ENCODE data around the gene SCAF1. TPM values are rescaled to one million over a fixed set of nuclear protein-coding genes. Genes with fewer than 3 reads are reported as not detected.
A peak's percentile ranks its signal among the peaks of the same experiment; 100 is the strongest.

The SCAF1 gene
- total and polyA plus RNA-seq, 2 of the 13 experiments (the other 11 are each of a cell fraction or from before 2014, with no cell fraction given), result 3.3 to 6.1 TPM

DNA sequence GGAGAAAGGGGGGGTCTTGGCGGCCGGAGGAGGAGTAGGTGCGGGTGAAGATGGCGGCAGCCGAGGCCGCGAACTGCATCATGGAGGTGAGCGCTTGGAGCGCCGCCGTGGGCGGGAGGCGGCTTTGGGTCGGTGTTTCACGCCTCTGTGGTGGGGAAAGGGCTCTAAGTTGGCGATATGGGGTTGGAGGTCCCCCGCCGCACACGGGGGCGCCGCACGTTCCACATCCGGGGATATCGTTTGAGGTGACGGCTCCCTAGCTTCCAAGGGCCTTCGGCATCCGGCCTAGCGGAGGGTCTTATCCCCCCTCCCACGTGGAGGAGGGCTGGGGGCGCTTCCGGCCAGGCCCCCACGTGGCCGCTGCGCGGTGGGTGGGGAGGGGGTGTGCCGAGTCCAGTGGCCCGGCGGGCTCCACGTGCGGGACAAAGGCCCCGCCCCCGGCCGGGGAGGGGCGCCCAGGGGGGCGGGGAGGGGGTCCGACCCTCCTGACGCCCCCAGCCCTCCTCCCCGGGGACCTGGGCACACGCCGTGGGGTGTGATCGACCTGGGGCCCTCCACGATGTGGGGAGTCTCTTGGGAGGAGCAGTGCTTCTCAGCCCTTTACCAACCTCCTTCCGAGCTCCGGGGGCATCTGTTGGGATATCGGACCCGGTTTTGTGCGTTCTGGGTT, 35.4 kb downstream of the SCAF1 start, which contains the start of gene PRMT1 (continued):
- TF ChIP-seq, protein P1, sequence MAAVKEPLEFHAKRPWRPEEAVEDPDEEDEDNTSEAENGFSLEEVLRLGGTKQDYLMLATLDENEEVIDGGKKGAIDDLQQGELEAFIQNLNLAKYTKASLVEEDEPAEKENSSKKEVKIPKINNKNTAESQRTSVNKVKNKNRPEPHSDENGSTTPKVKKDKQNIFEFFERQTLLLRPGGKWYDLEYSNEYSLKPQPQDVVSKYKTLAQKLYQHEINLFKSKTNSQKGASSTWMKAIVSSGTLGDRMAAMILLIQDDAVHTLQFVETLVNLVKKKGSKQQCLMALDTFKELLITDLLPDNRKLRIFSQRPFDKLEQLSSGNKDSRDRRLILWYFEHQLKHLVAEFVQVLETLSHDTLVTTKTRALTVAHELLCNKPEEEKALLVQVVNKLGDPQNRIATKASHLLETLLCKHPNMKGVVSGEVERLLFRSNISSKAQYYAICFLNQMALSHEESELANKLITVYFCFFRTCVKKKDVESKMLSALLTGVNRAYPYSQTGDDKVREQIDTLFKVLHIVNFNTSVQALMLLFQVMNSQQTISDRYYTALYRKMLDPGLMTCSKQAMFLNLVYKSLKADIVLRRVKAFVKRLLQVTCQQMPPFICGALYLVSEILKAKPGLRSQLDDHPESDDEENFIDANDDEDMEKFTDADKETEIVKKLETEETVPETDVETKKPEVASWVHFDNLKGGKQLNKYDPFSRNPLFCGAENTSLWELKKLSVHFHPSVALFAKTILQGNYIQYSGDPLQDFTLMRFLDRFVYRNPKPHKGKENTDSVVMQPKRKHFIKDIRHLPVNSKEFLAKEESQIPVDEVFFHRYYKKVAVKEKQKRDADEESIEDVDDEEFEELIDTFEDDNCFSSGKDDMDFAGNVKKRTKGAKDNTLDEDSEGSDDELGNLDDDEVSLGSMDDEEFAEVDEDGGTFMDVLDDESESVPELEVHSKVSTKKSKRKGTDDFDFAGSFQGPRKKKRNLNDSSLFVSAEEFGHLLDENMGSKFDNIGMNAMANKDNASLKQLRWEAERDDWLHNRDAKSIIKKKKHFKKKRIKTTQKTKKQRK (IDR thresholded peaks at IDR 0.05; ENCODE audit: low read length), result no peak
- TF ChIP-seq TMF1 (CRISPR knock-in tag; IDR thresholded peaks at IDR 0.05; ENCODE audit: low read depth) (peak; percentile 40; the same call in 1 of the 2 replicates), ZSCAN25 (CRISPR knock-in tag; IDR thresholded peaks at IDR 0.05) (no peak), DMAP1 (CRISPR knock-in tag; IDR thresholded peaks at IDR 0.05) (peak; percentile 97), POLR2AphosphoS5 (IDR thresholded peaks at IDR 0.05; ENCODE audit: low read depth, low read length) (peak; percentile 95), ZFP36L1 (CRISPR knock-in tag; IDR thresholded peaks at IDR 0.05) (no peak), ZNF205 (CRISPR knock-in tag; IDR thresholded peaks at IDR 0.05) (no peak), MYNN (CRISPR knock-in tag; IDR thresholded peaks at IDR 0.05; ENCODE audit: low read depth) (no peak), TBP (CRISPR knock-in tag; IDR thresholded peaks at IDR 0.05) (no peak), SIN3A (IDR thresholded peaks at IDR 0.05; ENCODE audit: borderline replicate concordance, low read depth, low read length) (peak; percentile 71; the same call in 1 of the 2 replicates), MEF2D (CRISPR knock-in tag; IDR thresholded peaks at IDR 0.05) (0 out of 2 replicates have a peak, but pooled peaks have one; percentile 37), YY1 (IDR thresholded peaks at IDR 0.05; ENCODE audit: insufficient read depth, insufficient replicate concordance, low read depth, low read length) (peak; percentile 93), TGIF2 (CRISPR knock-in tag; IDR thresholded peaks at IDR 0.05) (peak; percentile 79), ZNF619 (CRISPR knock-in tag; IDR thresholded peaks at IDR 0.05) (no peak), KLF6 (CRISPR knock-in tag; IDR thresholded peaks at IDR 0.05) (peak; percentile 67; the same call in 1 of the 2 replicates)
- TF ChIP-seq, protein P2, sequence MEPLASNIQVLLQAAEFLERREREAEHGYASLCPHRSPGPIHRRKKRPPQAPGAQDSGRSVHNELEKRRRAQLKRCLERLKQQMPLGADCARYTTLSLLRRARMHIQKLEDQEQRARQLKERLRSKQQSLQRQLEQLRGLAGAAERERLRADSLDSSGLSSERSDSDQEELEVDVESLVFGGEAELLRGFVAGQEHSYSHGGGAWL (CRISPR knock-in tag; IDR thresholded peaks at IDR 0.05), result peak; percentile 95
- TF ChIP-seq, protein P3, sequence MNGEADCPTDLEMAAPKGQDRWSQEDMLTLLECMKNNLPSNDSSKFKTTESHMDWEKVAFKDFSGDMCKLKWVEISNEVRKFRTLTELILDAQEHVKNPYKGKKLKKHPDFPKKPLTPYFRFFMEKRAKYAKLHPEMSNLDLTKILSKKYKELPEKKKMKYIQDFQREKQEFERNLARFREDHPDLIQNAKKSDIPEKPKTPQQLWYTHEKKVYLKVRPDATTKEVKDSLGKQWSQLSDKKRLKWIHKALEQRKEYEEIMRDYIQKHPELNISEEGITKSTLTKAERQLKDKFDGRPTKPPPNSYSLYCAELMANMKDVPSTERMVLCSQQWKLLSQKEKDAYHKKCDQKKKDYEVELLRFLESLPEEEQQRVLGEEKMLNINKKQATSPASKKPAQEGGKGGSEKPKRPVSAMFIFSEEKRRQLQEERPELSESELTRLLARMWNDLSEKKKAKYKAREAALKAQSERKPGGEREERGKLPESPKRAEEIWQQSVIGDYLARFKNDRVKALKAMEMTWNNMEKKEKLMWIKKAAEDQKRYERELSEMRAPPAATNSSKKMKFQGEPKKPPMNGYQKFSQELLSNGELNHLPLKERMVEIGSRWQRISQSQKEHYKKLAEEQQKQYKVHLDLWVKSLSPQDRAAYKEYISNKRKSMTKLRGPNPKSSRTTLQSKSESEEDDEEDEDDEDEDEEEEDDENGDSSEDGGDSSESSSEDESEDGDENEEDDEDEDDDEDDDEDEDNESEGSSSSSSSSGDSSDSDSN (CRISPR knock-in tag; IDR thresholded peaks at IDR 0.05), result 0 out of 2 replicates have a peak, but pooled peaks have one; percentile 47

Measured in HepG2 (cell line).